HG03103 (cell line): ENCODE measurements around the gene PYGB.
"Not testable (repeated sequence)": the region's sequence is repeated elsewhere in the genome, so short reads cannot be mapped to it uniquely, and the experiment has no call there.

Experiments
- ATAC-seq: cut with Tn5 transposase; IDR thresholded peaks from one replicate; pipeline ENCODE4 v1.9.1; 2021; ENCODE audit warnings: low read depth; ENCODE audit not compliant: unreplicated experiment

PYGB gene

GRCh38 chr20:25309395-25310267 is 61.7 kb downstream of the PYGB start:
- no peak for ATAC-seq

GRCh38 chr20:25310268-25310920 is 62.5 kb downstream of the PYGB start:
- ATAC-seq = peak; percentile 94

GRCh38 chr20:25310921-25311728 is 63.2 kb downstream of the PYGB start:
- ATAC-seq = no peak

GRCh38 chr20:25312716-25313115 is 64.8 kb downstream of the PYGB start:
- not testable (repeated sequence) for ATAC-seq

- ATAC-seq = no peak
Measured at GRCh38 chr20:25313593-25313992, 65.7 kb downstream of the PYGB start.

- ATAC-seq = no peak
Measured at GRCh38 chr20:25314497-25315417, 66.9 kb downstream of the PYGB start.

- no peak for ATAC-seq
Measured at GRCh38 chr20:25315418-25316210, 67.7 kb downstream of the PYGB start.

- no peak for ATAC-seq
Measured at GRCh38 chr20:25316506-25317190, 68.8 kb downstream of the PYGB start.

- no peak for ATAC-seq
Measured at GRCh38 chr20:25317351-25318075, 69.6 kb downstream of the PYGB start.

- ATAC-seq = peak; percentile 95
Measured at GRCh38 chr20:25318471-25319240, 70.8 kb downstream of the PYGB start.

- no peak for ATAC-seq
Measured at GRCh38 chr20:25319241-25320034, 71.6 kb downstream of the PYGB start.

- ATAC-seq = no peak
Measured at GRCh38 chr20:25320035-25320800, 72.3 kb downstream of the PYGB start.

GRCh38 chr20:25321262-25321831 is 73.5 kb downstream of the PYGB start:
- no peak for ATAC-seq

- no peak for ATAC-seq
Measured at GRCh38 chr20:25321991-25322390, 74.1 kb downstream of the PYGB start.

GRCh38 chr20:25323496-25324246 is 75.8 kb downstream of the PYGB start:
- ATAC-seq = no peak
